HEK293 (cell line): ENCODE data around the gene CIITA.

Experiments
- HOXA7 ChIP-seq: sonication (generic); formaldehyde crosslinking; IDR thresholded peaks from 2 replicates; pipeline ENCODE4 v1.8.1; 2022; ENCODE audit warnings: missing genetic modification reagents, borderline replicate concordance
- ZBTB7A ChIP-seq: fragments of 450-650 bp; formaldehyde crosslinking; IDR thresholded peaks from 2 replicates; pipeline ENCODE4 v1.5.1; 2016; ENCODE audit warnings: low read depth, missing biosample characterization, missing genetic modification characterization
- ZIC2 ChIP-seq: fragments of 450-650 bp; formaldehyde crosslinking; IDR thresholded peaks from 2 replicates; pipeline ENCODE4 v1.5.1; 2016; ENCODE audit warnings: missing biosample characterization, missing genetic modification characterization
- ZNF112 ChIP-seq: fragments of 450-650 bp; formaldehyde crosslinking; IDR thresholded peaks from 2 replicates; pipeline ENCODE4 v1.5.0; 2017; ENCODE audit warnings: missing biosample characterization, missing genetic modification characterization
- ZNF133 ChIP-seq: fragments of 450-650 bp; formaldehyde crosslinking; IDR thresholded peaks from 2 replicates; pipeline ENCODE4 v1.5.1; 2016; ENCODE audit warnings: missing biosample characterization, missing genetic modification characterization
- ZNF324 ChIP-seq: fragments of 450-650 bp; formaldehyde crosslinking; IDR thresholded peaks from 2 replicates; pipeline ENCODE4 v1.5.1; 2016; ENCODE audit warnings: missing biosample characterization, missing genetic modification characterization
- ZNF423 ChIP-seq: fragments of 450-650 bp; formaldehyde crosslinking; IDR thresholded peaks from 2 replicates; pipeline ENCODE4 v1.5.1; 2016; ENCODE audit warnings: missing biosample characterization, missing genetic modification characterization
- ZNF426 ChIP-seq: fragments of 450-650 bp; formaldehyde crosslinking; IDR thresholded peaks from 2 replicates; pipeline ENCODE4 v1.5.1; 2017; ENCODE audit warnings: missing biosample characterization, missing genetic modification characterization, mild to moderate bottlenecking, inconsistent platforms, moderate library complexity
- ZNF624 ChIP-seq: fragments of 450-650 bp; formaldehyde crosslinking; IDR thresholded peaks from 2 replicates; pipeline ENCODE4 v1.5.1; 2017; ENCODE audit warnings: missing biosample characterization, missing genetic modification characterization
- TF ChIP-seq, protein P1 (sequence below): fragments of 450-650 bp; formaldehyde crosslinking; IDR thresholded peaks from 2 replicates; pipeline ENCODE4 v1.5.1; 2016; ENCODE audit warnings: missing biosample characterization, missing genetic modification characterization, borderline replicate concordance
- TF ChIP-seq, protein P2 (sequence below): fragments of 450-650 bp; formaldehyde crosslinking; IDR thresholded peaks from 2 replicates; pipeline ENCODE4 v1.5.1; 2016; ENCODE audit warnings: missing biosample characterization, missing genetic modification characterization
- TF ChIP-seq, protein P3 (sequence below): fragments of 450-650 bp; formaldehyde crosslinking; IDR thresholded peaks from 2 replicates; pipeline ENCODE4 v1.5.1; 2017; ENCODE audit warnings: missing biosample characterization, mild to moderate bottlenecking, missing genetic modification characterization, moderate library complexity
- TF ChIP-seq, protein P4 (sequence below): fragments of 450-650 bp; formaldehyde crosslinking; IDR thresholded peaks from 2 replicates; pipeline ENCODE4 v1.5.1; 2016; ENCODE audit warnings: missing biosample characterization, missing genetic modification characterization, low read depth

DNA sequence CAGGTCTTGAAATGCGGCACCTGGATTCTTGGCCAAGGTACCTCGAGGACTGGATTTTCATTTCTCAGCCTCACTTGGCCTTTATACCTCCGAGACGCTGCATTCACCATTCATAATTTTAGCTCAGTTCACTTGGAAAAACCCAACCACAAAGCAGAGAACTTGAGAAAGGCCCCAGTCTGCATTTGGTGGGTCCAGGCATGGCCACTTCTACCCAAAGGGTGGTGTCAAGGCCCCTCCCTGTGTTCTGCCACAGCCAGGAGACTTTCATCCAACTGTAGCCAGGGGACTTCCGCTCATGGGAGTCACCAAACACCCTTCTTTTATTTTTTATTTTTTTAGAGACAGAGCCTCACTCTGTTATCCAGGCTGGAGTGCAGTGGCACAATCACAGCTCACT is 43.7 kb upstream of the CIITA start:
- TF ChIP-seq ZNF624 (tag by site-specific recombination) (no peak), ZNF112 (tag by site-specific recombination) (no peak), ZNF324 (no peak), HOXA7 (CRISPR knock-in tag) (no peak), ZNF423 (tag by site-specific recombination) (no peak), ZIC2 (tag by site-specific recombination) (no peak), ZNF426 (tag by site-specific recombination) (no peak), ZBTB7A (tag by site-specific recombination) (no peak), ZNF133 (tag by site-specific recombination) (no peak)
- TF ChIP-seq, protein P1, sequence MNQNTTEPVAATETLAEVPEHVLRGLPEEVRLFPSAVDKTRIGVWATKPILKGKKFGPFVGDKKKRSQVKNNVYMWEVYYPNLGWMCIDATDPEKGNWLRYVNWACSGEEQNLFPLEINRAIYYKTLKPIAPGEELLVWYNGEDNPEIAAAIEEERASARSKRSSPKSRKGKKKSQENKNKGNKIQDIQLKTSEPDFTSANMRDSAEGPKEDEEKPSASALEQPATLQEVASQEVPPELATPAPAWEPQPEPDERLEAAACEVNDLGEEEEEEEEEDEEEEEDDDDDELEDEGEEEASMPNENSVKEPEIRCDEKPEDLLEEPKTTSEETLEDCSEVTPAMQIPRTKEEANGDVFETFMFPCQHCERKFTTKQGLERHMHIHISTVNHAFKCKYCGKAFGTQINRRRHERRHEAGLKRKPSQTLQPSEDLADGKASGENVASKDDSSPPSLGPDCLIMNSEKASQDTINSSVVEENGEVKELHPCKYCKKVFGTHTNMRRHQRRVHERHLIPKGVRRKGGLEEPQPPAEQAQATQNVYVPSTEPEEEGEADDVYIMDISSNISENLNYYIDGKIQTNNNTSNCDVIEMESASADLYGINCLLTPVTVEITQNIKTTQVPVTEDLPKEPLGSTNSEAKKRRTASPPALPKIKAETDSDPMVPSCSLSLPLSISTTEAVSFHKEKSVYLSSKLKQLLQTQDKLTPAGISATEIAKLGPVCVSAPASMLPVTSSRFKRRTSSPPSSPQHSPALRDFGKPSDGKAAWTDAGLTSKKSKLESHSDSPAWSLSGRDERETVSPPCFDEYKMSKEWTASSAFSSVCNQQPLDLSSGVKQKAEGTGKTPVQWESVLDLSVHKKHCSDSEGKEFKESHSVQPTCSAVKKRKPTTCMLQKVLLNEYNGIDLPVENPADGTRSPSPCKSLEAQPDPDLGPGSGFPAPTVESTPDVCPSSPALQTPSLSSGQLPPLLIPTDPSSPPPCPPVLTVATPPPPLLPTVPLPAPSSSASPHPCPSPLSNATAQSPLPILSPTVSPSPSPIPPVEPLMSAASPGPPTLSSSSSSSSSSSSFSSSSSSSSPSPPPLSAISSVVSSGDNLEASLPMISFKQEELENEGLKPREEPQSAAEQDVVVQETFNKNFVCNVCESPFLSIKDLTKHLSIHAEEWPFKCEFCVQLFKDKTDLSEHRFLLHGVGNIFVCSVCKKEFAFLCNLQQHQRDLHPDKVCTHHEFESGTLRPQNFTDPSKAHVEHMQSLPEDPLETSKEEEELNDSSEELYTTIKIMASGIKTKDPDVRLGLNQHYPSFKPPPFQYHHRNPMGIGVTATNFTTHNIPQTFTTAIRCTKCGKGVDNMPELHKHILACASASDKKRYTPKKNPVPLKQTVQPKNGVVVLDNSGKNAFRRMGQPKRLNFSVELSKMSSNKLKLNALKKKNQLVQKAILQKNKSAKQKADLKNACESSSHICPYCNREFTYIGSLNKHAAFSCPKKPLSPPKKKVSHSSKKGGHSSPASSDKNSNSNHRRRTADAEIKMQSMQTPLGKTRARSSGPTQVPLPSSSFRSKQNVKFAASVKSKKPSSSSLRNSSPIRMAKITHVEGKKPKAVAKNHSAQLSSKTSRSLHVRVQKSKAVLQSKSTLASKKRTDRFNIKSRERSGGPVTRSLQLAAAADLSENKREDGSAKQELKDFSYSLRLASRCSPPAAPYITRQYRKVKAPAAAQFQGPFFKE (tag by site-specific recombination) = no peak
- TF ChIP-seq, protein P2, sequence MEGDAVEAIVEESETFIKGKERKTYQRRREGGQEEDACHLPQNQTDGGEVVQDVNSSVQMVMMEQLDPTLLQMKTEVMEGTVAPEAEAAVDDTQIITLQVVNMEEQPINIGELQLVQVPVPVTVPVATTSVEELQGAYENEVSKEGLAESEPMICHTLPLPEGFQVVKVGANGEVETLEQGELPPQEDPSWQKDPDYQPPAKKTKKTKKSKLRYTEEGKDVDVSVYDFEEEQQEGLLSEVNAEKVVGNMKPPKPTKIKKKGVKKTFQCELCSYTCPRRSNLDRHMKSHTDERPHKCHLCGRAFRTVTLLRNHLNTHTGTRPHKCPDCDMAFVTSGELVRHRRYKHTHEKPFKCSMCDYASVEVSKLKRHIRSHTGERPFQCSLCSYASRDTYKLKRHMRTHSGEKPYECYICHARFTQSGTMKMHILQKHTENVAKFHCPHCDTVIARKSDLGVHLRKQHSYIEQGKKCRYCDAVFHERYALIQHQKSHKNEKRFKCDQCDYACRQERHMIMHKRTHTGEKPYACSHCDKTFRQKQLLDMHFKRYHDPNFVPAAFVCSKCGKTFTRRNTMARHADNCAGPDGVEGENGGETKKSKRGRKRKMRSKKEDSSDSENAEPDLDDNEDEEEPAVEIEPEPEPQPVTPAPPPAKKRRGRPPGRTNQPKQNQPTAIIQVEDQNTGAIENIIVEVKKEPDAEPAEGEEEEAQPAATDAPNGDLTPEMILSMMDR (tag by site-specific recombination) = no peak
- TF ChIP-seq, protein P3, sequence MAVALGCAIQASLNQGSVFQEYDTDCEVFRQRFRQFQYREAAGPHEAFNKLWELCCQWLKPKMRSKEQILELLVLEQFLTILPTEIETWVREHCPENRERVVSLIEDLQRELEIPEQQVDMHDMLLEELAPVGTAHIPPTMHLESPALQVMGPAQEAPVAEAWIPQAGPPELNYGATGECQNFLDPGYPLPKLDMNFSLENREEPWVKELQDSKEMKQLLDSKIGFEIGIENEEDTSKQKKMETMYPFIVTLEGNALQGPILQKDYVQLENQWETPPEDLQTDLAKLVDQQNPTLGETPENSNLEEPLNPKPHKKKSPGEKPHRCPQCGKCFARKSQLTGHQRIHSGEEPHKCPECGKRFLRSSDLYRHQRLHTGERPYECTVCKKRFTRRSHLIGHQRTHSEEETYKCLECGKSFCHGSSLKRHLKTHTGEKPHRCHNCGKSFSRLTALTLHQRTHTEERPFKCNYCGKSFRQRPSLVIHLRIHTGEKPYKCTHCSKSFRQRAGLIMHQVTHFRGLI (tag by site-specific recombination) = no peak
- TF ChIP-seq, protein P4, sequence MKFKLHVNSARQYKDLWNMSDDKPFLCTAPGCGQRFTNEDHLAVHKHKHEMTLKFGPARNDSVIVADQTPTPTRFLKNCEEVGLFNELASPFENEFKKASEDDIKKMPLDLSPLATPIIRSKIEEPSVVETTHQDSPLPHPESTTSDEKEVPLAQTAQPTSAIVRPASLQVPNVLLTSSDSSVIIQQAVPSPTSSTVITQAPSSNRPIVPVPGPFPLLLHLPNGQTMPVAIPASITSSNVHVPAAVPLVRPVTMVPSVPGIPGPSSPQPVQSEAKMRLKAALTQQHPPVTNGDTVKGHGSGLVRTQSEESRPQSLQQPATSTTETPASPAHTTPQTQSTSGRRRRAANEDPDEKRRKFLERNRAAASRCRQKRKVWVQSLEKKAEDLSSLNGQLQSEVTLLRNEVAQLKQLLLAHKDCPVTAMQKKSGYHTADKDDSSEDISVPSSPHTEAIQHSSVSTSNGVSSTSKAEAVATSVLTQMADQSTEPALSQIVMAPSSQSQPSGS (tag by site-specific recombination) = no peak
